Esophagus muscularis mucosa (tissue), 4 donors: ENCODE data around the gene HIVEP2.

ENCODE experiments used
- EP300 ChIP-seq: sonication (generic); formaldehyde crosslinking; IDR thresholded peaks from one replicate; pipeline ENCODE4 v1.6.1; 2017; ENCODE audit warnings: antibody characterized with exemption
- POLR2A ChIP-seq: fragments of 450-650 bp; IDR thresholded peaks from one replicate; pipeline ENCODE4 v1.6.1; 2017; ENCODE audit warnings: antibody characterized with exemption, moderate library complexity, mild to moderate bottlenecking, low read depth
- TF ChIP-seq, protein P1 (sequence below), 3 experiments: fragments of 200-600 bp in 2 of 3; fragments of 450-650 bp in 1 of 3; sonication (generic) in 2 of 3; IDR thresholded peaks; one replicate each; pipeline ENCODE4 v1.5.1; 2017 to 2019; ENCODE audit warnings: antibody characterized with exemption in 3 of 3, mild to moderate bottlenecking in 2 of 3, moderate library complexity in 1 of 3

DNA sequence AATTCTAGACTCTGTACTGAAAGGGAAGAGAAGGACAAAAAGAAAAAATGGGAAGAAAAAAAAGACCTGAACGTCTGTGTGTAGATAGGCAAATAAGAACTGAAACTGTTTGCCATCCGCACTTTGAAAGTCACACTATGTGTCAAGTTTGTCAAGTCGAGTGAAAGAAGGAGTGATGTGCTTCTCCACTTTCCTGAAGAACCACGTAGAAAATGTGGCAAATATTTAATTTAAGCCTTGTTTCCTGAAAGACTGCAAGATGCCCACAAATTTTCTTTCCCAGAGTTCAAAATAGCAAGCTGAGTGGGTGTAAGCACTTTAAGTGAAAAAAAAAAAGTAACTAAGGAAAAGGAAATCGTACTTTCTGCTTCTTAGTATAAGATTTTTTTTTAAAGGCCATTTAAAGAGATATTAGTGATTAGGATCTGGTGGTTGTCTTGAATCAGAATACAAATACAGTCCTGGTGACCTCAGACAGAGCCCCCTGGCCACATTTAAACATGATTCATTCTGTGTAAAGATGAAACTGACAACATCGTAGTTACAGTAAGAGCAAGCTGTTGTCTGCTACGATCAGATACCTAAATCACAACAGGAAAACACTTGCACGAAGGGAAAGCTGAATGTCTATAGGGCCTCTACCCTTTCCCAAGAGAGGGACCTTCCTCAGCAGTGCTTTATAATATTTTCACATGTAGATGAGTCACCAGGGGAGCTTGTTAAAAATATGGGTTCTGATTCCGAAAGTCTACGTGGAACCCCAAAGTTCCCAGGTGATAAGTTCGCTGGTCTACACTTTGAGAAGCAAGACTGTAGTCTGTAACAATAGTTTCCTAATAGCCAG, 102.3 kb downstream of the HIVEP2 start:
- TF ChIP-seq POLR2A: no peak
- TF ChIP-seq, protein P1, sequence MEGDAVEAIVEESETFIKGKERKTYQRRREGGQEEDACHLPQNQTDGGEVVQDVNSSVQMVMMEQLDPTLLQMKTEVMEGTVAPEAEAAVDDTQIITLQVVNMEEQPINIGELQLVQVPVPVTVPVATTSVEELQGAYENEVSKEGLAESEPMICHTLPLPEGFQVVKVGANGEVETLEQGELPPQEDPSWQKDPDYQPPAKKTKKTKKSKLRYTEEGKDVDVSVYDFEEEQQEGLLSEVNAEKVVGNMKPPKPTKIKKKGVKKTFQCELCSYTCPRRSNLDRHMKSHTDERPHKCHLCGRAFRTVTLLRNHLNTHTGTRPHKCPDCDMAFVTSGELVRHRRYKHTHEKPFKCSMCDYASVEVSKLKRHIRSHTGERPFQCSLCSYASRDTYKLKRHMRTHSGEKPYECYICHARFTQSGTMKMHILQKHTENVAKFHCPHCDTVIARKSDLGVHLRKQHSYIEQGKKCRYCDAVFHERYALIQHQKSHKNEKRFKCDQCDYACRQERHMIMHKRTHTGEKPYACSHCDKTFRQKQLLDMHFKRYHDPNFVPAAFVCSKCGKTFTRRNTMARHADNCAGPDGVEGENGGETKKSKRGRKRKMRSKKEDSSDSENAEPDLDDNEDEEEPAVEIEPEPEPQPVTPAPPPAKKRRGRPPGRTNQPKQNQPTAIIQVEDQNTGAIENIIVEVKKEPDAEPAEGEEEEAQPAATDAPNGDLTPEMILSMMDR (IDR thresholded peaks at IDR 0.05): no peak
- TF ChIP-seq EP300: no peak
